Coronary artery (tissue), 2 donors: ENCODE results near the gene ADARB2.
A peak's percentile ranks its signal among the peaks of the same experiment; 100 is the strongest.

Experiments
- DNase-seq: peaks from one replicate; pipeline ENCODE4 v3.0.0-alpha.2; 2017; ENCODE audit warnings: low spot score
- H3K27ac ChIP-seq, 2 donors: fragments of 200-600 bp; sonication (generic); one replicate each; pipeline ENCODE4 v1.5.1; 2016 to 2019
- H3K4me3 ChIP-seq: fragments of 200-600 bp; sonication (generic); 2 replicates; pipeline ENCODE4 v1.5.1; 2016; ENCODE audit warnings: mild to moderate bottlenecking, moderate library complexity
- CTCF ChIP-seq: fragments of 200-600 bp; sonication (generic); IDR thresholded peaks from one replicate; pipeline ENCODE4 v1.5.1; 2019; ENCODE audit warnings: antibody characterized with exemption

ADARB2 gene

GRCh38 chr10:1187151-1187854 is 550.0 kb downstream of the ADARB2 start:
- H3K27ac ChIP-seq: peak overlapping the region in 1 of 2 donors; percentile 51
- no peak for TF ChIP-seq CTCF
- no peak overlapping the region for H3K4me3 ChIP-seq
- DNase-seq: no peak

GRCh38 chr10:1186683-1186990 is 550.7 kb downstream of the ADARB2 start:
- no peak overlapping the region for H3K4me3 ChIP-seq
- no peak overlapping the region for H3K27ac ChIP-seq
- TF ChIP-seq CTCF: no peak
- no peak for DNase-seq

- Histone ChIP-seq H3K4me3 (no peak overlapping the region), H3K27ac (no peak overlapping the region)
- DNase-seq: no peak
- no peak for TF ChIP-seq CTCF
Observed at GRCh38 chr10:1185911-1186682, 551.2 kb downstream of the ADARB2 start.

- Histone ChIP-seq H3K27ac (no peak overlapping the region), H3K4me3 (no peak overlapping the region)
- TF ChIP-seq CTCF: no peak
- no peak for DNase-seq
Observed at GRCh38 chr10:1184541-1185430, 552.5 kb downstream of the ADARB2 start.

GRCh38 chr10:1183701-1184100 is 553.6 kb downstream of the ADARB2 start:
- no peak overlapping the region for H3K27ac ChIP-seq
- no peak for DNase-seq
- no peak overlapping the region for H3K4me3 ChIP-seq
- no peak for TF ChIP-seq CTCF

- Histone ChIP-seq H3K27ac (no peak overlapping the region), H3K4me3 (no peak overlapping the region)
- DNase-seq: no peak
- no peak for TF ChIP-seq CTCF
Observed at GRCh38 chr10:1183033-1183396, 554.3 kb downstream of the ADARB2 start.
